GM18520 (cell line): Measurements from ENCODE around the gene MATK.

Experiments used
- ATAC-seq: cut with Tn5 transposase; IDR thresholded peaks from one replicate; pipeline ENCODE4 v1.9.1; 2021; ENCODE audit not compliant: unreplicated experiment

The MATK gene

DNA sequence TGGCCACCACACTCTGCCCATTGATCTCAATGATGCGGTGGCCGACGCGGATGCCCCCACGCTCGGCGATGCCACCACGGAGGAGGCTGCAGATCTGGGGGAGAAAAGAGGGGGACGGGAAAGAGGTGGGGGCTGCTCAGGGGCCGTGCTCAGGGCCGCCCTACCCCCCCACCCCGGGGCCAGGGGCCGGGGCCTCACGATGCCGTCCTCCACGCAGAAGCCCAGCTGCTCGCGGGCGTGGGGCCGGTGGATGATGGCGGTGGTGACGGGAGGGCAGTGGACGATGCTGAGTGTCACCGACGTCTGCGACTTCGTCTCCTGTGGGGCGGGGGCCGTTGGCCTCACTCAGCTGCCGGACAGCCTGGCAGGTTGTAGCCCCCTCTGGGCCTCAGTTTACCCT is 34.9 kb downstream of the MATK start:
- ATAC-seq: no peak

GRCh38 chr19:3750211-3750610 is 36.0 kb downstream of the MATK start:
- no peak for ATAC-seq

- no peak for ATAC-seq
These were observed 37.2 kb downstream of the MATK start for GRCh38 chr19:3748965-3749364.

GRCh38 chr19:3746371-3747056 is 39.7 kb downstream of the MATK start:
- no peak for ATAC-seq

DNA sequence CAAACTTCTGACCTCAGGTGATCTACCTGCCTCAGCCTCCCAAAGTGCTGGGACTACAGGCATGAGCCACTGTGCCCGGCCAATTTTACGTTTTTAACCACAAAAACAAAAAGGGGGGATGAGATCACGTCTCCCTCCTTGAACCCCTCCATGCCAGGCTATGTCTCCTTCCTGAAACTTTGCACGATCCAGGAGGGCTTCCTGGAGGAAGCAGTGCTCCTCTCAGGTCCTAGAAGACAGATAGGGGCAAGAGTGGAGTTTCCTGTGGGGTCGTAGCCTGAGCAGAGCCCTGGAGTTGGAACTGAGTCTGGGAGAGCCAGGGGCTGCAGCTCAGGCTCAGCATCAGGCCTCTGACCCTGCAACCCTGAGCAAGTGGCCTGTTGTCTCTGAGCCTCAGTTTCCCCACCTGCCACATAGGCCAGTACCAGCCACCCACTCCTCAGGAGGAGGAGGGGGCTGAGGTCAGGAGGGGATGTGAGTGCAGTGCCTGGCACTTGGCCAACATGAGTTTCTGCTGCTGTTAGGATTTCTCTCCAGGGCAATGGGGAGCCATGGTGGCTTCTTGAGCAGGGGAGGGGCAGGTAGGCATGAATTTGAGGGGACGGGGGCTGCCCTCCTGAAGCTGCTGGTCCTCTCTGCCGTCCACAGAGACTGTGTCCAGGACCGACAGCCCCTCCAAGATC is 40.7 kb downstream of the MATK start:
- no peak for ATAC-seq

GRCh38 chr19:3743486-3743885 is 42.7 kb downstream of the MATK start:
- ATAC-seq: no peak

GRCh38 chr19:3740431-3740830 is 45.8 kb downstream of the MATK start:
- no peak for ATAC-seq

DNA sequence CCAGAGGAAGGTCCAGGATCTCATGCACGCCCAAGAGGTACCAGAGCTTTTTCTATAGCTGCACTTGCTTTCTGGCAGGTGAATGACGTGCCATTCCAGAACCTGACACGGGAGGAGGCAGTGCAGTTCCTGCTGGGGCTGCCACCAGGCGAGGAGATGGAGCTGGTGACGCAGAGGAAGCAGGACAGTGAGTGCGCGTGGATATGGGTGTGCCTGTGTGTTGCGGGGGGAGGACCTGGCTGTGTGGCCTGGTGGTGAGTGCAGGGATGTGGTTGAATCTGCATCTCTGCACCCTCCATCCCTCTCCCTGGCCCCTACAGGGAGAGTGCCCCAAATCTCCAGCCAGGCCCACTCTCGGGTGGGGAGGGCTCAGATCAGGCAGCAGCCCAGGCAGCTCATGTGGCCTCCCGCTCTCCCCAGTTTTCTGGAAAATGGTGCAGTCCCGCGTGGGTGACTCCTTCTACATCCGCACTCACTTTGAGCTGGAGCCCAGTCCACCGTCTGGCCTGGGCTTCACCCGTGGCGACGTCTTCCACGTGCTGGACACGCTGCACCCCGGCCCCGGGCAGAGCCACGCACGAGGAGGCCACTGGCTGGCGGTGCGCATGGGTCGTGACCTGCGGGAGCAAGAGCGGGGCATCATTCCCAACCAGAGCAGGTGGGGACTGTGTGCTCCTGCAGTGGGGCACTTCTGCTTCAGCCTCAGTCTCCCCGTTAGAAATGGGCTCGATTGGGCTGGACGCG is 47.5 kb downstream of the MATK start:
- no peak for ATAC-seq

GRCh38 chr19:3737487-3738205 is 48.5 kb downstream of the MATK start:
- no peak for ATAC-seq

GRCh38 chr19:3736106-3736724 is 50.0 kb downstream of the MATK start:
- ATAC-seq: no peak

DNA sequence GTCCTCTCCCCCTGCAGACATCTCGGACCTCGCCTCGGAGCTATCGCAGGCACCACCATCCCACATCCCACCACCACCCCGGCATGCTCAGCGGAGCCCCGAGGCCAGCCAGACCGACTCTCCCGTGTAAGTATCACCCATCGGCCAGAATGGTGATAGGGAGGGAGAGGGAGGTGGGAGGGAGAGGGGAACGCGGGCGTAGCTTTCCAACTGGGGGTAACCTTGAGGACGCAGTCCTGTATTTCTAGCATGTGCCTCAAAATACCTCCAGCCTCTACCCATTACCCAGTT is 51.9 kb downstream of the MATK start:
- no peak for ATAC-seq

GRCh38 chr19:3733549-3734309 is 52.5 kb downstream of the MATK start:
- ATAC-seq: no peak

- ATAC-seq: no peak
These were observed 54.1 kb downstream of the MATK start for GRCh38 chr19:3732108-3732507.

- no peak for ATAC-seq
These were observed 55.7 kb downstream of the MATK start for GRCh38 chr19:3730457-3730958.
